Endometrial microvascular endothelial cells (primary cell): Measurements from ENCODE around the gene RLF. TPM values are rescaled to one million over a fixed set of nuclear protein-coding genes. Genes with fewer than 3 reads are reported as not detected.
"Not testable (repeated sequence)": the region's sequence is repeated elsewhere in the genome, so short reads cannot be mapped to it uniquely, and the experiment has no call there.

ENCODE experiments used
- in situ Hi-C: cut with HindIII; loops from 2 replicates; pipeline ENCODE4 v1.10.0; 2017; ENCODE audit warnings: low sequenced_read_pairs, low pct_unique_long_range_greater_than_20kb; ENCODE audit errors: inconsistent ontology term
- total RNA-seq: library from RNA; depleted of rRNA; stranded (reverse); fragments of >200 nt; gene quantifications from one replicate; pipeline ENCODE4 v1.2.3, GENCODE V29; 2015; ENCODE audit errors: inconsistent ontology term

RLF gene
- total RNA-seq, 1 donor from 2014 or later: 8.0 TPM

- in situ Hi-C loops: not testable (repeated sequence)
Measured at GRCh38 chr1:40221471-40221905, 60.3 kb downstream of the RLF start.

- in situ Hi-C loops: no loop called here
Measured at GRCh38 chr1:40221977-40222772, 61.0 kb downstream of the RLF start.

- in situ Hi-C loops: no loop called here
Measured at GRCh38 chr1:40224040-40224439, 62.9 kb downstream of the RLF start.

- in situ Hi-C loops: no loop called here
Measured at GRCh38 chr1:40226192-40226591, 65.0 kb downstream of the RLF start.

GRCh38 chr1:40232444-40232843 is 71.3 kb downstream of the RLF start:
- in situ Hi-C loops: no loop called here

- in situ Hi-C loops: no loop called here
Measured at GRCh38 chr1:40239626-40240025, 78.4 kb downstream of the RLF start.

- in situ Hi-C loops: no loop called here
Measured at GRCh38 chr1:40240390-40240789, 79.2 kb downstream of the RLF start.

GRCh38 chr1:40241362-40241761 is 80.2 kb downstream of the RLF start:
- in situ Hi-C loops: no loop called here

GRCh38 chr1:40243351-40243750 is 82.2 kb downstream of the RLF start:
- in situ Hi-C loops: no loop called here

- in situ Hi-C loops: no loop called here
Measured at GRCh38 chr1:40244138-40244744, 83.1 kb downstream of the RLF start.

- in situ Hi-C loops: no loop called here
Measured at GRCh38 chr1:40245686-40246085, 84.5 kb downstream of the RLF start.

- in situ Hi-C loops: no loop called here
Measured at GRCh38 chr1:40247655-40248054, 86.5 kb downstream of the RLF start, which contains the start of gene TMCO2. TSS of gene TMCO2 (plus strand) at chr1:40247937. CDS start at chr1:40247994, 57 bp downstream.

GRCh38 chr1:40248412-40248811 is 87.2 kb downstream of the RLF start:
- in situ Hi-C loops: no loop called here

- in situ Hi-C loops: no loop called here
Measured at GRCh38 chr1:40251456-40251855, 90.3 kb downstream of the RLF start.

- in situ Hi-C loops: no loop called here
Measured at GRCh38 chr1:40252601-40253000, 91.4 kb downstream of the RLF start.

- in situ Hi-C loops: no loop called here
Measured at GRCh38 chr1:40255231-40255630, 94.0 kb downstream of the RLF start.

- in situ Hi-C loops: no loop called here
Measured at GRCh38 chr1:40256401-40257084, 95.4 kb downstream of the RLF start.

GRCh38 chr1:40257313-40257687 is 96.1 kb downstream of the RLF start:
- in situ Hi-C loops: no loop called here

- in situ Hi-C loops: no loop called here
Measured at GRCh38 chr1:40257688-40258444, 96.7 kb downstream of the RLF start, which contains the start of gene ZMPSTE24. TSS of gene ZMPSTE24 (plus strand) at chr1:40258236. CDS start at chr1:40258272, 36 bp downstream.
